Mesenchymal stem cell (in vitro differentiated cells and primary cell): ENCODE data around the gene UVSSA.
"Not testable (repeated sequence)": the region's sequence is repeated elsewhere in the genome, so short reads cannot be mapped to it uniquely, and the experiment has no call there.

Experiments
- DNase-seq: peaks from one replicate; pipeline ENCODE4 v3.0.0-alpha.2; 2013
- H2AFZ ChIP-seq: one replicate; pipeline ENCODE4 v1.6.1; 2013; ENCODE audit warnings: low read depth, mild to moderate bottlenecking, control low read depth, inconsistent platforms, low read length, moderate library complexity
- H2AK5ac ChIP-seq: 2 replicates; pipeline ENCODE4 v1.6.1; 2013; ENCODE audit warnings: low read length, moderate library complexity, mild to moderate bottlenecking, inconsistent platforms; ENCODE audit not compliant: severe bottlenecking
- H2BK120ac ChIP-seq: one replicate; pipeline ENCODE4 v1.6.1; 2013; ENCODE audit warnings: low read depth, mild to moderate bottlenecking, inconsistent platforms, low read length, moderate library complexity
- H2BK12ac ChIP-seq, 2 experiments: one replicate each; pipeline ENCODE4 v1.6.1; 2013; ENCODE audit warnings: inconsistent platforms in 2 of 2, low read length in 2 of 2, mild to moderate bottlenecking in 2 of 2, moderate library complexity in 2 of 2, control low read depth in 1 of 2
- H2BK15ac ChIP-seq: one replicate; pipeline ENCODE4 v1.6.1; 2013; ENCODE audit warnings: mild to moderate bottlenecking, low read depth, inconsistent platforms; ENCODE audit not compliant: poor library complexity, severe bottlenecking
- H2BK5ac ChIP-seq: 2 replicates; pipeline ENCODE4 v1.6.1; 2013; ENCODE audit warnings: low read depth, mild to moderate bottlenecking, low read length, control low read depth, inconsistent platforms; ENCODE audit not compliant: poor library complexity, severe bottlenecking
- H3K14ac ChIP-seq, 2 experiments: one replicate each; pipeline ENCODE4 v1.6.1; 2013; ENCODE audit warnings: inconsistent platforms in 2 of 2, low read length in 2 of 2, control low read depth in 1 of 2, mild to moderate bottlenecking in 1 of 2, moderate library complexity in 1 of 2
- H3K18ac ChIP-seq, 2 experiments: one replicate each; pipeline ENCODE4 v1.6.1; 2013; ENCODE audit warnings: inconsistent platforms in 2 of 2, low read length in 2 of 2, control low read depth in 1 of 2, low read depth in 1 of 2, mild to moderate bottlenecking in 1 of 2
- H3K23ac ChIP-seq, 2 experiments: one replicate each; pipeline ENCODE4 v1.6.1; 2013; ENCODE audit warnings: inconsistent platforms in 2 of 2, low read length in 2 of 2, mild to moderate bottlenecking in 2 of 2, moderate library complexity in 2 of 2, control low read depth in 1 of 2
- H3K27ac ChIP-seq: 2 replicates; pipeline ENCODE4 v1.5.1; 2013; ENCODE audit warnings: mild to moderate bottlenecking, moderate library complexity, low read length, control low read depth, inconsistent platforms; ENCODE audit not compliant: poor library complexity, severe bottlenecking
- H3K27me3 ChIP-seq, 2 experiments: 2 replicates each; pipeline versions ENCODE4 v1.6.1 to v1.7.0; 2013; ENCODE audit warnings: low read length in 2 of 2, mild to moderate bottlenecking in 2 of 2, moderate library complexity in 2 of 2, control low read depth in 1 of 2, inconsistent platforms in 1 of 2; ENCODE audit not compliant: control insufficient read depth in 1 of 2, insufficient read depth in 1 of 2
- H3K36me3 ChIP-seq, 2 experiments: 2 replicates each; pipeline versions ENCODE4 v1.6.1 to v1.7.0; 2013; ENCODE audit warnings: low read length in 2 of 2, control low read depth in 1 of 2, inconsistent platforms in 1 of 2, low read depth in 1 of 2, mild to moderate bottlenecking in 1 of 2; ENCODE audit not compliant: insufficient read depth in 2 of 2, control insufficient read depth in 1 of 2
- H3K4ac ChIP-seq, 2 experiments: one replicate each; pipeline ENCODE4 v1.6.1; 2013; ENCODE audit warnings: inconsistent platforms in 2 of 2, low read length in 2 of 2, mild to moderate bottlenecking in 2 of 2, moderate library complexity in 2 of 2, control low read depth in 1 of 2, low read depth in 1 of 2
- H3K4me1 ChIP-seq: 2 replicates; pipeline ENCODE4 v1.6.1; 2013; ENCODE audit warnings: low read depth, low read length, control low read depth; ENCODE audit not compliant: control insufficient read depth, insufficient read depth
- H3K4me2 ChIP-seq: 2 replicates; pipeline ENCODE4 v1.6.1; 2013; ENCODE audit warnings: low read length, mild to moderate bottlenecking, inconsistent platforms; ENCODE audit not compliant: poor library complexity, severe bottlenecking
- H3K4me3 ChIP-seq, 2 experiments: 2 replicates each; pipeline versions ENCODE4 v1.5.1 to v1.7.0; 2013; ENCODE audit warnings: low read length in 2 of 2, mild to moderate bottlenecking in 2 of 2, control low read depth in 1 of 2, low read depth in 1 of 2; ENCODE audit not compliant: insufficient read depth in 1 of 2
- H3K79me1 ChIP-seq: replicated peaks from 2 replicates; pipeline ENCODE4 v1.6.1; 2013; ENCODE audit warnings: mild to moderate bottlenecking, control low read depth, low read length, inconsistent platforms; ENCODE audit not compliant: poor library complexity, severe bottlenecking
- H3K9ac ChIP-seq: 2 replicates; pipeline ENCODE4 v1.7.0; 2013; ENCODE audit warnings: mild to moderate bottlenecking, low read length, moderate library complexity
- H3K9me3 ChIP-seq: 2 replicates; pipeline ENCODE4 v1.7.0; 2013; ENCODE audit warnings: mild to moderate bottlenecking, low read length; ENCODE audit not compliant: control insufficient read depth
- H4K8ac ChIP-seq: one replicate; pipeline ENCODE4 v1.6.1; 2013; ENCODE audit warnings: inconsistent platforms, mild to moderate bottlenecking, low read length, moderate library complexity
- H4K91ac ChIP-seq: one replicate; pipeline ENCODE4 v1.6.1; 2013; ENCODE audit warnings: mild to moderate bottlenecking, low read length, inconsistent platforms
- WGBS: methylation state at CpG from one replicate; pipeline ENCODE4 v1.1.7; 2013; ENCODE audit warnings: mixed read lengths; 5-methylcytosine and 5-hydroxymethylcytosine counted together

UVSSA gene

GRCh38 chr4:1393363-1393762 is 46.4 kb downstream of the UVSSA start:
- 96% methylated on average over 5 of the region's 5 CpGs for WGBS
- not testable (repeated sequence) for H4K91ac ChIP-seq, H2BK5ac ChIP-seq, H2BK12ac ChIP-seq, H3K4ac ChIP-seq, H2AFZ ChIP-seq, H3K79me1 ChIP-seq, H3K4me1 ChIP-seq, H3K14ac ChIP-seq, H3K4me3 ChIP-seq, H3K4me2 ChIP-seq, H3K18ac ChIP-seq, H3K27ac ChIP-seq, H2AK5ac ChIP-seq, H3K9ac ChIP-seq, H4K8ac ChIP-seq, H3K27me3 ChIP-seq, DNase-seq, H3K23ac ChIP-seq, H2BK120ac ChIP-seq, H2BK15ac ChIP-seq
- peaks cover 46% of the 10 kb centered on the region for H3K9me3 ChIP-seq
- H3K36me3 ChIP-seq = peaks cover 29 to 54% of the 10 kb centered on the region in 2 experiments

DNA sequence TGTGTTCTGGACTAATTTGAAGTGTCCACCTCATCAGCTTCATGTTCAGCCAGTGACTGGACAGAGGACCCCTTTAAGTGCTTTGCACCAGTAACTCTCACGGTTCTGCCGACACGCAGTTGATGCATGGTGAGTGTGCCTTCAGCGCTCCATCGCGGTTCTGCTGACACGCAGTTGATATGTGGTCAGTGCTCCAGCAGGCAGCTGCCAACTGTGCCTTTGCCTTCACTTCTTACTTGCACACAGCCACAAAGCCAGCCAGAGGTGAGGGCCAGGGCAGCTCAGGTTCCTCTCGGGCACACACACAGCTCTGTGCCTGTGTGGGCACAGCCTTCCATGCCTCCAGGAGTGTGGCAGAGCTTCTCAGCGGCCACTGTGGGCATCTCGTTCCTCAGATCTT is 46.9 kb downstream of the UVSSA start:
- no peak overlapping the region for H2BK120ac ChIP-seq
- H3K4me2 ChIP-seq = no peak overlapping the region
- no peak overlapping the region for H3K4me3 ChIP-seq
- no peaks in the 10 kb centered on the region for H3K27me3 ChIP-seq
- peaks cover 1% of the 10 kb centered on the region for H3K79me1 ChIP-seq
- whole genome bisulfite sequencing = 98% methylated on average over 8 of the region's 10 CpGs
- DNase-seq = no peak
- H2AK5ac ChIP-seq = no peak overlapping the region
- H3K9ac ChIP-seq = no peak overlapping the region
- H3K4ac ChIP-seq = no peak overlapping the region
- no peak overlapping the region for H4K91ac ChIP-seq
- H3K23ac ChIP-seq = no peak overlapping the region
- peaks cover 29 to 50% of the 10 kb centered on the region in 2 experiments for H3K36me3 ChIP-seq
- no peak overlapping the region for H2BK12ac ChIP-seq
- H3K4me1 ChIP-seq = no peaks in the 10 kb centered on the region
- peak overlapping the region in 1 of 2 experiments; percentile 11 for H3K14ac ChIP-seq
- no peak overlapping the region for H3K27ac ChIP-seq
- no peak overlapping the region for H2BK5ac ChIP-seq
- no peak overlapping the region for H3K18ac ChIP-seq
- H4K8ac ChIP-seq = no peak overlapping the region
- H2AFZ ChIP-seq = no peak overlapping the region
- H2BK15ac ChIP-seq = no peak overlapping the region
- H3K9me3 ChIP-seq = peaks cover 46% of the 10 kb centered on the region

DNA sequence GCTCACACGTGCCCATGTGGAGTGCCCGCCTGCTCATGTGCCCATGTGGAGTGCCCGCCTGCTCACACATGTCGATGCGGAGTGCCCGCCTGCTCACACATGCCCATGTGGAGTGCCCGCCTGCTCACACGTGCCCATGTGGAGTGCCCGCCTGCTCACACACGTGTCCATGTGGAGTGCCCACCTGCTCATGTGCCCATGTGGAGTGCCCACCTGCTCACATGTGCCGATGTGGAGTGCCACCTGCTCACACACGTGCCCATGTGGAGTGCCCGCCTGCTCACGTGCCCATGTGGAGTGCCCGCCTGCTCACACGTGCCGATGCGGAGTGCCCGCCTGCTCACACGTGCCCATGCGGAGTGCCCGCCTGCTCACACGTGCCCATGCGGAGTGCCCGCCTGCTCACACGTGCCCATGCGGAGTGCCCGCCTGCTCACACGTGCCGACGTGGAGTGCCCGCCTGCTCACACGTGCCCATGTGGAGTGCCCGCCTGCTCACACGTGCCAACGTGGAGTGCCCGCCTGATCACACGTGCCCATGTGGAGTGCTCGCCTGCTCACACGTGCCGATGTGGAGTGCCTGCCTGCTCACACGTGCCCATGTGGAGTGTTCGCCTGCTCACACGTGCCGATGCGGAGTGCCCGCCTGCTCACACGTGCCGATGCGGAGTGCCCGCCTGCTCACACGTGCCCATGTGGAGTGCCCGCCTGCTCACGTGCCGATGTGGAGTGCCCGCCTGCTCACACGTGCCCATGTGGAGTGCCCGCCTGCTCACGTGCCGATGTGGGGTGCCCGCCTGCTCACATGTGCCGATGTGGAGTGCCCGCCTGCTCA is 47.8 kb downstream of the UVSSA start:
- not testable (repeated sequence) for H3K9ac ChIP-seq, H2AK5ac ChIP-seq
- peak overlapping the region; percentile 31 for H4K91ac ChIP-seq

GRCh38 chr4:1395389-1395820 is 48.4 kb downstream of the UVSSA start:
- not testable (repeated sequence) for H2AFZ ChIP-seq, H3K27ac ChIP-seq, H3K4ac ChIP-seq, H2BK5ac ChIP-seq, H3K4me1 ChIP-seq, H3K27me3 ChIP-seq, H3K18ac ChIP-seq, H3K14ac ChIP-seq, DNase-seq, H2BK15ac ChIP-seq, H2BK12ac ChIP-seq, H3K79me1 ChIP-seq, H3K23ac ChIP-seq, H4K91ac ChIP-seq, H3K9ac ChIP-seq, H2AK5ac ChIP-seq, H2BK120ac ChIP-seq, H3K4me3 ChIP-seq, H4K8ac ChIP-seq, H3K4me2 ChIP-seq
- Histone ChIP-seq H3K36me3 (peaks cover 29 to 38% of the 10 kb centered on the region in 2 experiments), H3K9me3 (peaks cover 34% of the 10 kb centered on the region)
- 97% methylated on average over 26 of the region's 26 CpGs for WGBS

More for the DNA sequence above, 47.8 kb downstream of the UVSSA start:
- not testable (repeated sequence) for H3K14ac ChIP-seq, H3K18ac ChIP-seq, H3K4ac ChIP-seq, H2BK12ac ChIP-seq, DNase-seq, H3K4me2 ChIP-seq, H2AFZ ChIP-seq, H3K79me1 ChIP-seq, H3K27me3 ChIP-seq, H4K8ac ChIP-seq, H2BK15ac ChIP-seq, H2BK120ac ChIP-seq, H3K27ac ChIP-seq, H3K23ac ChIP-seq, H2BK5ac ChIP-seq, H3K4me3 ChIP-seq, H3K4me1 ChIP-seq
- H3K9me3 ChIP-seq = peaks cover 38% of the 10 kb centered on the region
- 97% methylated on average over 63 of the region's 63 CpGs for WGBS
- peaks cover 29 to 42% of the 10 kb centered on the region in 2 experiments for H3K36me3 ChIP-seq
